NOMO-1 treated with dmso at 0.1 percent for 144 hours (cell line): ENCODE data around the gene NEDD4L.
"Not testable (repeated sequence)": the region's sequence is repeated elsewhere in the genome, so short reads cannot be mapped to it uniquely, and the experiment has no call there.

Experiments used
- DNase-seq: peaks from one replicate; lab custom pipeline; 2025; ENCODE audit not compliant: unreplicated experiment; lab: John Stamatoyannopoulos, UW

NEDD4L gene

GRCh38 chr18:58026857-58027256 is 17.2 kb upstream of the NEDD4L start:
- no peak for DNase-seq

DNA sequence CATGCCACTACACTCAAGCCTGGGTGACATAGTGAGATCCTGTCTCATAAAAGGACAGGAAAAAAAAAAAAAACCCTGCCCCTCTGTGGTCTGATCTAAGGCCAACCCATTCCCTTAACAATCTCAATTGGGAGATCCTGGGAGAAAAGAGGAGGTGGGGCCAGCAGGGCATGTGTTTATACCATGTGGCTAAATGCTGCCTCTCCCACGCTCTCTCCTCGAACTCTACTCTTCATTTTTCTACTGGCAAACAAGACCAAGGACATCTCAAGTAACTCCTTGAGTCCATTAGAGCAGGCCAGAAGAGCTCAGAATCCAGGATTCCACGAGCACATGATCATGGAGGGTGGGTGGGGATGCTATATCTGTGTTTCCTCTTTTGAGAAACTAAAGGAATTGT is 16.7 kb upstream of the NEDD4L start:
- no peak for DNase-seq

GRCh38 chr18:58028109-58028784 is 15.8 kb upstream of the NEDD4L start:
- DNase-seq = no peak

- DNase-seq = no peak
Observed at GRCh38 chr18:58032233-58032632, 11.8 kb upstream of the NEDD4L start.

- no peak for DNase-seq
Observed at GRCh38 chr18:58033216-58033615, 10.8 kb upstream of the NEDD4L start.

- no peak for DNase-seq
Observed at GRCh38 chr18:58034370-58034769, 9.7 kb upstream of the NEDD4L start.

GRCh38 chr18:58037163-58037562 is 6.9 kb upstream of the NEDD4L start:
- no peak for DNase-seq

DNA sequence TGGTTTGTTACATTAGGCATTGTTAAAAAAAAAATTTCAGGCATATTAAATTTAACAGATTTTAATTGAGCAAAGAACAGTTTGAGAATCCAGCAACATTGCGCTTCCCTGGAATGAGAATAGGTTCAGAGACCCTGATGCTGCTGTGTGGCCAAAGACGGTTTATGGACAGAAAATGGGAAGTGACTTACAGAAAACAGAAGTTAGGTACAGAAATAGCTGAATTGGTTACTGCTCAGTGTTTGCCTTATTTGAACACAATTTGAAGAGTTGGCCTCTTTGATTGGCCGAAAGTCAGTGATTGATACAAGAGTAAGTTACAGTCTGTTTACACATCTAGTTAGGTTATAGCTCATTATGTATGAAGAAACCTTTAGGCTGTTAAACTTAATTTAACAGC is 6.0 kb upstream of the NEDD4L start:
- peak; percentile 77 for DNase-seq

DNA sequence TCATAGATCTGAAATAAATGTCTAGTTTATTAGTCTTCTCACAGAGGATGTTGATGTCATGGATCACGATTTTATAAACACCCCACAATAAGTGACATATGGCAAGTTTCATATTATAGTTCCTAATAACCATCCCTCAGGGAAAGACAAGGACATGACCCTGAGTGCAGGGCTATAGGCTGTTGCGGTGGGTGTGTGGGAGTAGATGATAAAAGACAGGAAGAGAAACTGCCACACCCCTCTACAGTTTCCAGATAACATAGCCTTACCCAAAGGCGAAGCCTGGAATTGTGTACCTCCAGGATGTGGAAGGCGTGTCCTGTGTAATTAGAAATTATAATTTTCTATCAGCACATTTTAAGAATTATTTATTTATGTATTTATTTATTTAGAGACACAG is 2.4 kb upstream of the NEDD4L start:
- no peak for DNase-seq

DNA sequence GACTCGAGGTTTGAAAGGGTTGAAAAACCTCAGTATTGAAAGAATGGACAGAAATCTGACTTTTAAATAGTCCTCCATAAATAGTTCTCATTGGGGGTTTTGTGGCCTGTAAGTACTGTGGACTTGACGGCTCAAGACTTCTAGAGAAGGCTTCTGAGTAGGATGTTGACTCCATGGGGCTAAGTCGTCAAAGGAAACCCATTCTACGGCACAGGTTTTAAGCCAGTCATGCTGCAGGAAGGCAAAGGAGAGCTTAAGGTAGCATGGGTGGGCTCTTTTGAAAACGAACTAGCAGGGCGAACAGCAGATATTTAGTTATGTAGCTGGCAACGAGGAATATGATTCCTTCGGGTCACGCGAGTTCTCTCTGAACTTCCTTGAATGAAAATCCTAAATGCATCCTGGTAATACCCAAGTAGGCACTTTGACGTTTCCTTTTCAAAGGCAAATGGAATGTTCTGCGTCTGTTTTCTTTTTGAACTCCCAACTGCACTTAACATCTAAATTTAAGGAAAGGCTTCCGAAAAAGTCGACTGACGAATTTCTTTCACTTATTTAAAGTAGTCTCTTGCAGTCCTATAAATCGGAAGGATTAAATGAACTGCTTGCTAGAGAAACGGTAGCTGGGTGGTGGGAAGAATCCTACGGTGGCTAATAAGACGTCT is 1.1 kb upstream of the NEDD4L start:
- no peak for DNase-seq

DNA sequence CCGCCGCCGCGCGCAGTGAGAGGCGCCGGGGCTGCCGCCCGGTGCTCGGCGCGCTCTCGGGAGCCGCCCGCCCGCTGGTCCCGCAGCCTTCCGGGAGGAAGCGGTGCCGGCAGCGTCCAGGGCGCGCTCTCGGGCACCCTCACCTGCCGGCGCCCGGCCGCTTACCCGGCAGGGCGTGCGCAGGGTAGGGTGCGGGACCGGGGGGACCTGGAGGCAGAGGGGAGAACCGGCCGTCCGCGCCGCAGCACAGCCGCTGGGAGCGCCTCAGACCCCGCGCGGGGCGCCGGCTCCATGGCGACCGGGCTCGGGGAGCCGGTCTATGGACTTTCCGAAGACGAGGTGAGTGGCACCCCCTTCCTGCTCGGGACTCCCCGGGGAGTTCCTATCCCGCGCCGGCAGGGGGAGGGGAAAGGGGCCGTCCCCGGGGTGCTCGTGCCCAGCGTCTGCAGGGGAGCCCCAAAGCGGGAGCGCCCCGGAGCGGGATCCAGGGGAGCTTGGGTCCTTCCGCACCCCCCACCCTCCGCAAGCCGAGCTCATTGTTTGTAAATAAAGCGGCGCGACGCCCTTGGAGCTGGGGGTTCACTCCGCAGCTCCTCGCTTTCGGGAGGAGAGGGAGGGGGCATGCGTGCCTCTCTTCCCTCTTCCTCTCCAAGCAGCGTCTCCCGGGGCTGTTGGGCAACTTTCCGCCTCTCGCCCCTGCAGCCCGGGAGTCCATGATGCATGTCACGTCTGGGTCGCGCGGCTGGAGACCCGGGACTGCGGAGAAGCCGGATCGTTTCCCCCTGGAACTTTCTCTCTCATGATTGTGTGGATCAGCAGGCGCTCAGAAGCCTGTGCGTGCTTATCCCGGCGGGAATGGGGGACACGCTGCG is 580 bp downstream of the NEDD4L start:
- peak; percentile 29 for DNase-seq

GRCh38 chr18:58045242-58046092 is 1.4 kb downstream of the NEDD4L start:
- DNase-seq = no peak

GRCh38 chr18:58046093-58046793 is 2.2 kb downstream of the NEDD4L start:
- DNase-seq = no peak

- DNase-seq = no peak
Observed at GRCh38 chr18:58046794-58047555, 2.9 kb downstream of the NEDD4L start.

DNA sequence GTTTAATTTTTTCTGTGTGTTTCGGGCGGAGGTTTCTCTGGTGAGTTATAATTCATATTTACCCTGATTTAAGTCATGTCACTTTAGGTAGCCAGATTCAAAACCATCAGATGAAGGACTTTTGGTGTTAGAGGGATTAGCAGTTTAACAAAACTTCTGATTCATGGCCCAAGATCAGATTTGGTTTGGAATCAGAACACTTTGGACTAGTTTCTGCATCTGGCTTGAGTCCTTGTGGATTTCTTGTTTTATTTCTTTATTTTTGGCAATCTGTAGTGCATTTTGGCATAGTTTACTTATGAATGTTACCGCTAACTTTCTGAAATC is 3.5 kb downstream of the NEDD4L start:
- DNase-seq = no peak

GRCh38 chr18:58048081-58048642 is 4.1 kb downstream of the NEDD4L start:
- no peak for DNase-seq

DNA sequence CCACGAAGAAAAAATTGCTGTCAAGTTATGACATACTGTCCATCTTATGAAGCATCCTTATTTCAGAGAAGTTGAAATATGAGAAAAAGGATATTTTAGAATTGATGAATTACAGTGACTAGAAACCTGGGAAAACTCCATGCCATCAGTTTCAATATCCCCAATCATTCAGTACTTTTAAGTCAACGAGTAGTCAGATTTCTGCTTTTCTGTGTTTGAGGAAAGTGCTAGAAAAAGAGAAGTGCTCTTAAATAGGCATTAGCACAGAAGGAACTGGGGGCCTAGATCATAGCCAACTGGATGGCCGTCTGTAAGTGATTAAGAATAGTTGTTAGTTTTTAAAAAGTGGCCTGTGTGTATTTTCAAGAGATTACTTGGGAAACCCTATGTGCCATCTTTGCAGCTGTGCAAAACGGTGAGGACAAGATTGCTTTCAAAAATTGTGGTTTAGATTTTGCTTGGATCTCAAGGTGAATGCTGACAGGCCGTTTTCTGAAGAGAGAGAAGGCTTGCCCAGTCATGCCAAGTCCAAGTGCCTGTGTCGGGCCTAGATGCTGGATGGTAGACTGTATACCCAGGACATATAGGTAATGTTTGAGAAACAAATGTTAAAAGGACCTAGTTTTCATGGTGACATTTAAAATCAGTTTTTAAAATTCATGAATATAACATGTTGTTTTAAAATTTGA is 5.1 kb downstream of the NEDD4L start:
- peak; percentile 26 for DNase-seq

DNA sequence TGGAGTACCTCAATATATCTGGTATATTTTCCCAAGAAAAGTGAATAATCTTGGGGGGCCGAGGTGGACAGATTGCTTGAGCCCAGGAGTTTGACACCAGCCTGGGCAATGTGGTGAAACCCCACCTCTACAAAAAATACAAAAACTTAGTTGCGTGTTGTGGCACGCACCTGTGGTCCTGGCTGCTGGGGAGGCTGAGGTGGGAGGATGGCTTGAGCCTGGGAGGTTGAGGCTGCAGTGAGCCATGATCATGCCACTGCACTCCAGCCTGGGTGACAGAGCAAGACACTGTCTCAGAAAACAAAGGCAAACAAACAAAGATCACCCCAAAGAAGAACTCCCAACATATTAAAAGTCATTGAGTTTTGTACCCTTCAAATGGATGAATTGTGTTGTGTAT is 6.9 kb downstream of the NEDD4L start:
- DNase-seq = not testable (repeated sequence)
